Measurements from ENCODE around the gene TBRG1. TPM values are rescaled to one million over a fixed set of nuclear protein-coding genes. Genes with fewer than 3 reads are reported as not detected.

The TBRG1 gene
- total RNA-seq, 2 experiments from 2014 or later, result 30.0 to 34.0 TPM

DNA sequence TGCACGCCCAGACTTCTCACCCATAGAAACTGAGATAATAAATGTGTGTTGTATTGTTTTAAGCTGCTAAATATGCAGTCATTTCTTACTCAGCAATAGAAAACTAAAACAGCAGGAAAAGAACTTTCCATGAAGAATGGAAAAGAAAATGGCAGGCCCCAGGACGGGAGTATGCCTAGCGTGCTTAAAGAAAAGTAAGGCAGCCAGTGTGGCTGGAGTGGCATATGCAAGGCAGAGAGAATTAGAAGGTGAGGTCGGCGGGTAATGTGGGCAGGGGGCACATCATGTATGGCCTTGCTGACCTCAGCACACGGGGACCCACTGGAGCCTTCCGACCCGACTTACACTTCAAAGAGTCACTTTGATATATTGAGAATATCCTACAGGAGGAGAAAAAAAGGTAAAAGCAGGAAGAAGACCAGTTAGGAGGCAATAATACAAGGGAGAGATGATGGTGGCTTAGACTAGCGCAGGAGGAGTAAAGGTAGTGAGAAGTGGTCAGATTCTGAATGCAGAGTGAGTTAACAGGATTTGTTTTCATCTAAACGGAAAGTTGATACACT, 20.5 kb downstream of the TBRG1 start:
- no peak for DNase-seq (ENCODE audit: low spot score)
- Histone ChIP-seq H3K79me2 (ENCODE audit: insufficient read depth, low read depth, low read length) (no peaks in the 10 kb centered on the region), H3K36me3 (ENCODE audit: insufficient read depth, low read length) (peaks cover 26% of the 10 kb centered on the region), H3K4me3 (ENCODE audit: low read depth, low read length, poor library complexity, severe bottlenecking) (no peak overlapping the region), H3K9me3 (ENCODE audit: low read length) (no peaks in the 10 kb centered on the region), H4K20me1 (ENCODE audit: insufficient read depth, low read length) (no peaks in the 10 kb centered on the region), H3K9me2 (ENCODE audit: insufficient read depth, low read length) (no peaks in the 10 kb centered on the region), H2AFZ (ENCODE audit: low read length) (no peak overlapping the region), H3K27ac (ENCODE audit: low read depth, low read length, poor library complexity, severe bottlenecking) (no peak overlapping the region), H3K4me1 (ENCODE audit: insufficient read depth, low read length, poor library complexity, severe bottlenecking) (peaks cover 8% of the 10 kb centered on the region), H3K4me2 (ENCODE audit: low read length) (no peak overlapping the region)
- no TSS peak for BruUV-seq (replicated peaks)
- CTCF ChIA-PET (ENCODE audit: unreplicated experiment), result no interaction called here
- no peak for TF ChIP-seq CTCF (conservative IDR thresholded peaks at IDR 0.05; ENCODE audit: low read length)
- TF ChIP-seq EZH2phosphoT487 (IDR thresholded peaks at IDR 0.05; ENCODE audit: borderline replicate concordance, low read depth, low read length), result no peak
- intact Hi-C loops (cut with micrococcal nuclease; ENCODE audit: unreplicated experiment), result no loop called here
- POLR2A ChIA-PET, result interaction anchor here (1.1 to 1.3 kb wide), 2 partner anchors 12 to 193 kb away, joined by 3 read pairs; no protein-coding TSS in a partner anchor

GRCh38 chr11:124643605-124644425, 21.2 kb downstream of the TBRG1 start:
- H3K4me3 ChIP-seq (ENCODE audit: low read depth, low read length, poor library complexity, severe bottlenecking), result no peak overlapping the region
- H3K27ac ChIP-seq (ENCODE audit: low read depth, low read length, poor library complexity, severe bottlenecking), result no peak overlapping the region
- no peaks in the 10 kb centered on the region for H3K9me2 ChIP-seq (ENCODE audit: insufficient read depth, low read length)
- intact Hi-C loops (cut with micrococcal nuclease; ENCODE audit: unreplicated experiment), result loop anchor here (1.0 kb wide), 2 partner anchors 119 to 193 kb away; no protein-coding TSS in a partner anchor
- TF ChIP-seq EZH2phosphoT487 (IDR thresholded peaks at IDR 0.05; ENCODE audit: borderline replicate concordance, low read depth, low read length) (no peak), CTCF (conservative IDR thresholded peaks at IDR 0.05; ENCODE audit: low read length) (no peak)
- ChIA-PET POLR2A (interaction anchor here (0.7 to 1.1 kb wide), 2 partner anchors 13 to 464 kb away, joined by 3 to 6 read pairs; no protein-coding TSS in a partner anchor), CTCF (ENCODE audit: unreplicated experiment) (interaction anchor here (1.3 kb wide), 1 partner anchor 194 kb away, joined by 3 read pairs; no protein-coding TSS in a partner anchor)
- no peaks in the 10 kb centered on the region for H3K9me3 ChIP-seq (ENCODE audit: low read length)
- H4K20me1 ChIP-seq (ENCODE audit: insufficient read depth, low read length), result no peaks in the 10 kb centered on the region
- H3K4me2 ChIP-seq (ENCODE audit: low read length), result no peak overlapping the region
- H3K79me2 ChIP-seq (ENCODE audit: insufficient read depth, low read depth, low read length), result no peaks in the 10 kb centered on the region
- peaks cover 8% of the 10 kb centered on the region for H3K4me1 ChIP-seq (ENCODE audit: insufficient read depth, low read length, poor library complexity, severe bottlenecking)
- BruUV-seq (replicated peaks), result no TSS peak
- peaks cover 19% of the 10 kb centered on the region for H3K36me3 ChIP-seq (ENCODE audit: insufficient read depth, low read length)
- H2AFZ ChIP-seq (ENCODE audit: low read length), result no peak overlapping the region
- no peak for DNase-seq (ENCODE audit: low spot score)
